Activated naive CD8-positive, alpha-beta T cell treated with anti-CD3 and anti-CD28 coated beads for 36 hours (primary cell): Measurements from ENCODE around the gene CCL18. TPM values are rescaled to one million over a fixed set of nuclear protein-coding genes. Genes with fewer than 3 reads are reported as not detected.
"Not testable (repeated sequence)": the region's sequence is repeated elsewhere in the genome, so short reads cannot be mapped to it uniquely, and the experiment has no call there.

Experiments
- DNase-seq: peaks from one replicate; pipeline ENCODE4 v3.0.0; 2021
- H3K27ac Mint-ChIP-seq: one replicate; pipeline ENCODE4 v1.8.0; 2022; ENCODE audit warnings: mild to moderate bottlenecking, moderate library complexity, mixed read lengths
- H3K27me3 Mint-ChIP-seq: one replicate; pipeline ENCODE4 v1.8.0; 2022; ENCODE audit warnings: mild to moderate bottlenecking, mixed read lengths
- H3K36me3 Mint-ChIP-seq: one replicate; pipeline ENCODE4 v1.8.0; 2021; ENCODE audit warnings: mild to moderate bottlenecking, mixed read lengths
- H3K4me1 Mint-ChIP-seq: one replicate; pipeline ENCODE4 v1.8.0; 2021; ENCODE audit warnings: mixed read lengths
- H3K4me3 Mint-ChIP-seq: one replicate; pipeline ENCODE4 v1.8.0; 2022; ENCODE audit warnings: mild to moderate bottlenecking, moderate library complexity, mixed read lengths
- H3K9me3 Mint-ChIP-seq: one replicate; pipeline ENCODE4 v1.8.0; 2022; ENCODE audit warnings: mixed read lengths
- total RNA-seq, 2 experiments: library from RNA; stranded (reverse); gene quantifications; one replicate each; pipeline ENCODE4 v1.2.3, GENCODE V29; 2021

Gene CCL18
- total RNA-seq, 2 experiments from 2014 or later: not detected

GRCh38 chr17:36087471-36087870 lies 23.4 kb downstream of the CCL18 start:
- not testable (repeated sequence) for DNase-seq, H3K27me3 Mint-ChIP-seq, H3K27ac Mint-ChIP-seq, H3K9me3 Mint-ChIP-seq, H3K4me3 Mint-ChIP-seq
- Mint-ChIP-seq H3K36me3 (peaks cover 11% of the 10 kb centered on the region), H3K4me1 (peaks cover 64% of the 10 kb centered on the region)

DNA sequence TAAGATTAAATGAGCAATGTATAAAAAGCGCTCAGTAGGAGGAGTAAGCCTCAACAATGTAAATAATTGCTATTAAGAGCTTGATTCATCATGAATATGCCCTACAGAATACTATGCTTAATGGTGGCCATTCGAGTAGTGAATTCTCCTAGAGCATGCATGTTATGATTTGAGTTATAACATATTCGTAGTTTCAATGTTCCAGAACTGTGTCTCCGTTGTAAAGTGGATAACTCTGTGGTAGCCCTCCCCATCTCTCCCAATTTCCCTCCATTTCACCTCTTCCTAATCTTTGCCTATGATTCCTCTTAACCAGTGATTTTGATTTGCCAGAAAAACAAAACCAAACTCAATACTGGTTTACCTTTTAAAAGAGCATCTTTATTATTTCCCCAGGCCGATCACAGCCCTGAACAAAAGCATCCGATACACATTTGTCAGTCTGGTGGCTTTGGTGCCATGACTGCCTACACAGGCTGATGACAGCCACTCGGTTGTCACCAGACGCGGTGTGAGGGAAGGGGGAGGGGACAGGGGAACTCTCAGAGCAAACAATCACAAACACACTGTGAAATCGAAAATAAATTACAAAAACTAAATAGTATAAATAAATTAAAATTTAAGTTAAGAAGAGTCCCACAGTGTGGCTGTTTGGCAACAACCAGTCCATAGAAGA lies 24.0 kb downstream of the CCL18 start:
- Mint-ChIP-seq H3K27ac (peak overlapping the region; percentile 64), H3K4me3 (peak overlapping the region; percentile 23), H3K36me3 (peaks cover 11% of the 10 kb centered on the region), H3K4me1 (peaks cover 65% of the 10 kb centered on the region)
- not testable (repeated sequence) for DNase-seq, H3K9me3 Mint-ChIP-seq, H3K27me3 Mint-ChIP-seq

DNA sequence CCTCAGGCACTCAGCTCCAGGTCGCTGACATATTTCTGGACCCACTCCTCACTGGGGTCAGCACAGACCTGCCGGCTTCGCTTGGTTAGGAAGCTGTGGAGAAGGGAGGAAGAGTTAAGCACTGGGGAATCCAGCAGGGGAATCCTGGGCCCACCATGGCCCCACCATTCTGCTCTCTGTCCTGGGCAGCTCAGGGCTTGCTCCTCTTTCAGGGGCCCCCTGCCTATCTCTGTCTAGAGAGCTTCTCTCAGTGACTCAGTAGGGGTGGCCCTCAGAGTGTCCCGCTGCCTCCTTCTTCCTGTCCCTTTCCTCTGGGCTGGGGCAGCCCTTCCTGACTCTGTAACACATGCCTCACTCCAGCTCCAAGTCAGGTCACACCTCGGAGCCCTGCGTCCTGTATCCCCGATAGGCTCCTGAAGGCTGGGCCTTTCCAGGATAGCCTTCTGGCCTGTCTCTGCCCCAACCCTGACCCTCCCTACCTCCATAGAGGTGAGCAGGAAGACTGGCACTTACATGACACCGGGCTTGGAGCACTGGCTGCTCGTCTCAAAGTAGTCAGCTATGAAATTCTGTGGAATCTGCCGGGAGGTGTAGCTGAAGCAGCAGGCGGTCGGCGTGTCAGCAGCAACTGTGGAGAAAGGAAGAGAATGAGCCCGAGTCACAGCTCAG lies 24.7 kb downstream of the CCL18 start:
- Mint-ChIP-seq H3K4me3 (peak overlapping the region; percentile 58), H3K9me3 (peaks cover 3% of the 10 kb centered on the region), H3K4me1 (peaks cover 63% of the 10 kb centered on the region), H3K27me3 (peaks cover 5% of the 10 kb centered on the region), H3K36me3 (peaks cover 11% of the 10 kb centered on the region), H3K27ac (peak overlapping the region; percentile 92)
- DNase-seq: no peak

- peak overlapping the region; percentile 92 for H3K27ac Mint-ChIP-seq
- peaks cover 62% of the 10 kb centered on the region for H3K4me1 Mint-ChIP-seq
- peaks cover 11% of the 10 kb centered on the region for H3K36me3 Mint-ChIP-seq
- peaks cover 10% of the 10 kb centered on the region for H3K27me3 Mint-ChIP-seq
- peak overlapping the region; percentile 58 for H3K4me3 Mint-ChIP-seq
- H3K9me3 Mint-ChIP-seq: peaks cover 3% of the 10 kb centered on the region
- DNase-seq: no peak
Observed at GRCh38 chr17:36089339-36089865, 25.3 kb downstream of the CCL18 start.

DNA sequence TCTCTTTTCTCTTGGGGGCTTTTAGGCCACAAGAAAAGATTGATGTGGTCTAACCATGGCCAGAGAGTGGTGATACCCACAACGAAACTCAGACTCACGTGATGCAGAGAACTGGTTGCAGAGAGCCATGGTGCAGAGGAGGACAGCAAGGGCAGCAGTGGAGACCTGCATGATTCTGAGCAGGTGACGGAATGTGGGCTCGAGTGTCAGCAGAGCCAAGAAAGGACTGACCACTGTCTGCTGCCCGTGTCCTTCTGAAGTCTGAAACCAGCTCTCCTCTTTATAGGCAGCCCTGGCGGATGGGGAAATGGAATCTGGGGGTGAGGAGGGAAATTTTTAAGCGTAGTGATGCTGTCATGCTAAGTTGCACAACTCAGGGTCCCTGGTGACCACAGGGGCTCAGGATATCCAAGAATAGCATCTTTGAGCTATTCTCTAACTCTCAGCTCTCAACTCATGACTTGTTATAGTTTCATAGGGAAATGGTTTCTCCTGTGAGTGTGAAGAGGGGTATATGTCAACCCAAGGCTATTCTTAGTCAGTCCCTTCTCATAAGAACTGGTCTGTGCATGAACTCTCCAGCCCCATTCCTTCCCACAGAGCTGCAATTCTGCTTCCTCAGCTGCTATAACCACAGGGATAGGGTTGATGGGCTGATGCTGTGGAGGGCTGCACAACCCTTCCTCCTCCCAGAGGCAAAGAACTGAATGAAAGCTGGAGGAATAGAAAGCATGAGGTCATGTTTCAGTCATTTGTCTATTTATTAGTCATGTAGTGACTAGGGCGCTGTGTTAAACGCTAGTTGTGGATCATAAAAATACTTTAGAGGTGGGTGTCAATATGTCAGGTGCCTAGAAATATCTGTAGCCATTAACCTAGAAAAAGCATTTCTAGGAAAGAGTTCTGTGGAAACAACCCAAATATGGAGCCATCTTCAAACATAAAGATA lies 26.1 kb downstream of the CCL18 start, which contains the start of gene CCL3:
Gene CCL3 (minus strand): TSS at position 256 of the 949 bp plus-strand sequence. CDS start 85 bp downstream, at position 171.
- H3K36me3 Mint-ChIP-seq: peaks cover 11% of the 10 kb centered on the region
- peaks cover 3% of the 10 kb centered on the region for H3K9me3 Mint-ChIP-seq
- peak within 1 kb of the TSS; percentile 92 for H3K27ac Mint-ChIP-seq
- peaks cover 65% of the 10 kb centered on the region for H3K4me1 Mint-ChIP-seq
- peaks cover 15% of the 10 kb centered on the region for H3K27me3 Mint-ChIP-seq
- peak; percentile 64 for DNase-seq
- H3K4me3 Mint-ChIP-seq: peak within 1 kb of the TSS; percentile 58

- peak overlapping the region; percentile 78 for H3K27ac Mint-ChIP-seq
- H3K4me1 Mint-ChIP-seq: peaks cover 61% of the 10 kb centered on the region
- peaks cover 3% of the 10 kb centered on the region for H3K9me3 Mint-ChIP-seq
- peak; percentile 64 for DNase-seq
- peaks cover 11% of the 10 kb centered on the region for H3K36me3 Mint-ChIP-seq
- H3K4me3 Mint-ChIP-seq: no peak overlapping the region
- H3K27me3 Mint-ChIP-seq: peaks cover 21% of the 10 kb centered on the region
Observed at GRCh38 chr17:36092230-36092629, 28.2 kb downstream of the CCL18 start.

DNA sequence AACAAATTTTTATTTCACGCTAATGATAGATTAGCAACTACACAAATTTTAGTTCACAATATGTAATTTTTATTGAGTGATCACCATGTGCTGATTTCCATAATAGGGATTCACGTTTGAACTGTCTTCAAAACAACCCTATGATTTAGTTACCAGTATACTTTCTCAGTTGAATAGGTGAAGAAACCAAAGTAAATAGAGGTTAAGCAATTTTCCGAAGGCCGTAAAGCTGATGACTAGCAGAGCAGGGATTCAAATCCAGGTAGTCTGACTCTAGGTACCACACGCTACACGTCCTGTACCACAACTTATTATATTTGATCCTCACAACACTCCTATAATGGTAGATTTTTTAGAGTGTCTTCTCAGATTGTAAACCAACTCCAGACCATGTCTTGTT lies 28.6 kb downstream of the CCL18 start:
- H3K4me1 Mint-ChIP-seq: peaks cover 61% of the 10 kb centered on the region
- H3K9me3 Mint-ChIP-seq, DNase-seq, H3K4me3 Mint-ChIP-seq: not testable (repeated sequence)
- H3K36me3 Mint-ChIP-seq: peaks cover 11% of the 10 kb centered on the region
- peak overlapping the region; percentile 74 for H3K27ac Mint-ChIP-seq
- H3K27me3 Mint-ChIP-seq: peaks cover 21% of the 10 kb centered on the region

DNA sequence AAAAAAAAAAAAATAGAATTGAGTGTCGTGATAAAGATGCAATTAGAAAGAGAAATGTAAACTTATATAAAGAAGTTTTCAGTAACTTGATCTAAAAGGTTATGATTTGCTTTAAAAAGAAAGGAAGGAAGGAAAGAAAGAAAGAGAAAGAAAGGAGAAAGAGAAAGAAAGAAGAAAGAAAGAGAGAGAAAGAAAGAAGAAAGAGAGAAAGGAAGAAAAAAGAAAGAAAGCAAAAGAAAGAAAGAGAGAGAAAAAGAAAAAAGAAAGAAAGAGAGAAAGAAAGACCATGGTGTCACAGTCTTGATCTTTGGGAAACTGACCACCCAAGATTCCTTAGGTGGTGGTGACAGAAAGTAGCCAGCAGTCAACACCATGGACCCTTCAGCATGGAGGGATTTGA lies 30.2 kb downstream of the CCL18 start:
- Mint-ChIP-seq H3K9me3 (peaks cover 3% of the 10 kb centered on the region), H3K4me3 (no peak overlapping the region), H3K4me1 (peaks cover 52% of the 10 kb centered on the region), H3K27ac (peak overlapping the region; percentile 17), H3K27me3 (peaks cover 22% of the 10 kb centered on the region), H3K36me3 (peaks cover 3% of the 10 kb centered on the region)
- no peak for DNase-seq

DNA sequence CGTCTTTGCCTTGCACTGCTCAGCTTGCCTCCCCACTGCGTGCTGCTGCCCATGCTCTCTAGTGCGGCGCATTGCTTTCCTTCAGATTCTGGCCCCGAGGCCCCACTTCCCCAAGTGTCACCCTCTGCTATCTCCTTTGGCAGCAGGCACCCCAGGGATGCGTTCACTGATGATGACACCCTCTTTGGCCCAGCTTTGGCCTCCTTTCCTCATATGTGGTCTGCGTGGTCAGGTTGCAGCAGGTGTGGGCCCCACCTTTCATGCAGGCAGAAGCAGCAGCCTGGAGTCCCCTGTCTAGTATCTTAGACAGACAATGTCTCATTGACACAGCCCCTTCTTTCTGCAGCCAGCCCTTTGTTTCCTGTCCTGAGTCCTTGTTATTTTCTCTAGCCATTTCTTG lies 30.7 kb downstream of the CCL18 start:
- H3K4me3 Mint-ChIP-seq: no peak overlapping the region
- no peak for DNase-seq
- H3K27me3 Mint-ChIP-seq: peaks cover 26% of the 10 kb centered on the region
- H3K4me1 Mint-ChIP-seq: peaks cover 51% of the 10 kb centered on the region
- peaks cover 3% of the 10 kb centered on the region for H3K36me3 Mint-ChIP-seq
- no peak overlapping the region for H3K27ac Mint-ChIP-seq
- peaks cover 3% of the 10 kb centered on the region for H3K9me3 Mint-ChIP-seq

GRCh38 chr17:36095992-36096391 lies 31.9 kb downstream of the CCL18 start:
- H3K36me3 Mint-ChIP-seq: peaks cover 3% of the 10 kb centered on the region
- DNase-seq: no peak
- peaks cover 46% of the 10 kb centered on the region for H3K4me1 Mint-ChIP-seq
- no peak overlapping the region for H3K4me3 Mint-ChIP-seq
- H3K27ac Mint-ChIP-seq: peak overlapping the region; percentile 50
- H3K9me3 Mint-ChIP-seq: peaks cover 3% of the 10 kb centered on the region
- H3K27me3 Mint-ChIP-seq: peaks cover 31% of the 10 kb centered on the region

DNA sequence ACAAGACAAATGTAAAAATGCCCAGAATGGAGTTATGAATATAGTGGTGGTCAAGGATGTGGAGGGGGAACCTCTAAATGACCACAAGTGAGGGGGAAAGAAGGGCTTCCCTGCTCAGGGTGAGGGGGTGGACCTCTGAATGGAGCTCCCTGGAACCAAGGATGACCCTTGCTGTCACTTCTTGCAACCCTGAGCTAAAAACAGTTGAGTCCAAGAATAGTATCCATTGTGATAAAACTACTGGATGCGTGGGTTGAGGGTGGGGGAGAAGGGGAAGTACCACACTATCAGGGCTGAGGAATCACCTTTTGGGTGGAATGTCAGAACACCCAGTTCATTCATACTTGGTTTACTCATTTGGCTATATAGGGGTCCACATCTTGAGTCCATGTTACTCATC lies 34.9 kb downstream of the CCL18 start:
- peaks cover 35% of the 10 kb centered on the region for H3K27me3 Mint-ChIP-seq
- H3K27ac Mint-ChIP-seq, H3K9me3 Mint-ChIP-seq, DNase-seq, H3K36me3 Mint-ChIP-seq, H3K4me3 Mint-ChIP-seq: not testable (repeated sequence)
- peaks cover 37% of the 10 kb centered on the region for H3K4me1 Mint-ChIP-seq

DNA sequence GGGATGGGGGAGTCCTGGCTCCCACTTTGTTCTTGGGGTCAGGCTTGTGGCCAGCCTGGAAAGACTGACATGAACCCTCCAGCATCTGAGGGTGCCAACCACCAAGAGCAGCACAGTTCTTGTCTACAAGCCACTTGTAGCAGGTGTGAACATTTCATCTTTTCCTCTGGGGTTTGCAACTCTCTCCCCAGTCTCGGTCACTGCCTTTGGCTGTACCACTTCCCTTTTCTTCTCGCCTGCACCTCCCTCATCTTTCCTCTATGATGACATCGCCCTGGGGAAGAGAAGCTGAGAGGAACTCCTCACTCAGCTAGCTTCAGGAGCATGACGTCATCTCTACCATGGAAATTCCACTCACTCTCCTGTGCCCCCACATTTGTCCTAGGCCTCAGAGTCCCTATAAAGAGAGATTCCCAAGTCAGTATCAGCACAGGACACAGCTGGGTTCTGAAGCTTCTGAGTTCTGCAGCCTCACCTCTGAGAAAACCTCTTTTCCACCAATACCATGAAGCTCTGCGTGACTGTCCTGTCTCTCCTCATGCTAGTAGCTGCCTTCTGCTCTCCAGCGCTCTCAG lies 39.4 kb downstream of the CCL18 start, which contains the start of gene CCL4:
Gene CCL4 (plus strand): TSS at position 427 of the 575 bp plus-strand sequence. CDS start 79 bp downstream, at position 506.
- not testable (repeated sequence) for H3K9me3 Mint-ChIP-seq
- peak within 1 kb of the TSS; percentile 77 for H3K27ac Mint-ChIP-seq

GRCh38 chr17:36104246-36104645 lies 40.2 kb downstream of the CCL18 start:
- Mint-ChIP-seq H3K4me1 (peaks cover 43% of the 10 kb centered on the region), H3K27ac (peak overlapping the region; percentile 77), H3K4me3 (peak overlapping the region; percentile 80), H3K27me3 (peaks cover 32% of the 10 kb centered on the region)
- not testable (repeated sequence) for DNase-seq, H3K36me3 Mint-ChIP-seq, H3K9me3 Mint-ChIP-seq

More for the DNA sequence above, 39.4 kb downstream of the CCL18 start, which contains the start of gene CCL4:
- Mint-ChIP-seq H3K4me3 (peak within 1 kb of the TSS; percentile 80), H3K4me1 (peaks cover 43% of the 10 kb centered on the region), H3K27me3 (peaks cover 33% of the 10 kb centered on the region)
- not testable (repeated sequence) for H3K36me3 Mint-ChIP-seq
- DNase-seq: peak; percentile 63

- peaks cover 6% of the 10 kb centered on the region for H3K36me3 Mint-ChIP-seq
- H3K9me3 Mint-ChIP-seq: no peaks in the 10 kb centered on the region
- peaks cover 39% of the 10 kb centered on the region for H3K4me1 Mint-ChIP-seq
- peak overlapping the region; percentile 80 for H3K4me3 Mint-ChIP-seq
- no peak for DNase-seq
- peak overlapping the region; percentile 77 for H3K27ac Mint-ChIP-seq
- peaks cover 28% of the 10 kb centered on the region for H3K27me3 Mint-ChIP-seq
Observed at GRCh38 chr17:36104701-36105181, 40.7 kb downstream of the CCL18 start.
